Left colon (tissue), 2 donors: Measurements from ENCODE around the gene RABL6. TPM values are rescaled to one million over a fixed set of nuclear protein-coding genes. Genes with fewer than 3 reads are reported as not detected.

ENCODE experiments used
- ATAC-seq: fragments of 200-7000 bp; cut with Tn5 transposase; one replicate; pipeline ENCODE4 v1.9.1; 2020; ENCODE audit warnings: mild to moderate bottlenecking, moderate library complexity
- DNase-seq, 2 donors: peaks; one replicate each; pipeline ENCODE4 v3.0.0-alpha.2; 2020
- intact Hi-C, 2 donors: fragments of 100-400 bp; cut with DNase I in 1 of 2; cut with micrococcal nuclease in 1 of 2; formaldehyde crosslinking; loops; one replicate each; pipeline versions ENCODE4 v1.11.2 to v1.14.0; 2022; cut with DNase I, micrococcal nuclease
- total RNA-seq, 2 donors: library from RNA; stranded (reverse); fragmentation: NEBNext Ultra II Directional; extraction: Animal tissue kit (Norgen Biotek cat#: 25700); gene quantifications; one replicate each; pipeline ENCODE4 v1.2.1, GENCODE V29; 2021
- donor health status: DM: no; HTN: no; CAD: no.
- donor health status: DM: yes; HTN: yes; CAD: no.

The RABL6 gene
- total RNA-seq, 2 donors from 2014 or later: 120 to 132 TPM

GRCh38 chr9:136805207-136805740, 2.5 kb upstream of the RABL6 start:
- DNase-seq: no peak
- ATAC-seq: no peak
- intact Hi-C loops: no loop called here

- intact Hi-C loops: no loop called here
- DNase-seq: no peak
These were observed 1.7 kb upstream of the RABL6 start for GRCh38 chr9:136806067-136806466.

GRCh38 chr9:136806631-136807201, 1.0 kb upstream of the RABL6 start:
- ATAC-seq (peak; percentile 4), DNase-seq (no peak)
- intact Hi-C loops: no loop called here

More at GRCh38 chr9:136806067-136806466, 1.7 kb upstream of the RABL6 start:
- no peak for ATAC-seq

- DNase-seq (peak in 1 of 2 donors; percentile 56), ATAC-seq (peak; percentile 42)
- intact Hi-C loops: no loop called here
These were observed 492 bp downstream of the RABL6 start for GRCh38 chr9:136808075-136808805.

GRCh38 chr9:136808806-136809158, 1.0 kb downstream of the RABL6 start:
- DNase-seq (no peak), ATAC-seq (peak; percentile 16)
- intact Hi-C loops: no loop called here

GRCh38 chr9:136814725-136815421, 7.1 kb downstream of the RABL6 start:
- DNase-seq: no peak
- no peak for ATAC-seq
- intact Hi-C loops: no loop called here

- ATAC-seq: no peak
- intact Hi-C loops: no loop called here
These were observed 7.7 kb downstream of the RABL6 start for GRCh38 chr9:136815422-136815782.

GRCh38 chr9:136820971-136821825, 13.4 kb downstream of the RABL6 start:
- ATAC-seq (no peak), DNase-seq (no peak)
- intact Hi-C loops: no loop called here

More at GRCh38 chr9:136815422-136815782, 7.7 kb downstream of the RABL6 start:
- DNase-seq: no peak

- DNase-seq: no peak
- intact Hi-C loops: no loop called here
- ATAC-seq: no peak
These were observed 14.2 kb downstream of the RABL6 start for GRCh38 chr9:136821826-136822544.

- no peak for ATAC-seq
- no peak for DNase-seq
- intact Hi-C loops: no loop called here
These were observed 15.6 kb downstream of the RABL6 start for GRCh38 chr9:136823136-136824046.

- ATAC-seq (peak; percentile 8), DNase-seq (no peak)
- intact Hi-C loops: no loop called here
These were observed 16.9 kb downstream of the RABL6 start for GRCh38 chr9:136824496-136825225.

- no peak for DNase-seq
- ATAC-seq: no peak
These were observed 17.8 kb downstream of the RABL6 start for GRCh38 chr9:136825295-136826187.

GRCh38 chr9:136826188-136826541, 18.4 kb downstream of the RABL6 start:
- no peak for ATAC-seq
- intact Hi-C loops: no loop called here
- DNase-seq: no peak

More at GRCh38 chr9:136825295-136826187, 17.8 kb downstream of the RABL6 start:
- intact Hi-C loops: no loop called here

- intact Hi-C loops: no loop called here
- no peak for ATAC-seq
- DNase-seq: no peak
These were observed 19.2 kb downstream of the RABL6 start for GRCh38 chr9:136826703-136827582.
